Measurements from ENCODE around the gene SLC1A3.

DNA sequence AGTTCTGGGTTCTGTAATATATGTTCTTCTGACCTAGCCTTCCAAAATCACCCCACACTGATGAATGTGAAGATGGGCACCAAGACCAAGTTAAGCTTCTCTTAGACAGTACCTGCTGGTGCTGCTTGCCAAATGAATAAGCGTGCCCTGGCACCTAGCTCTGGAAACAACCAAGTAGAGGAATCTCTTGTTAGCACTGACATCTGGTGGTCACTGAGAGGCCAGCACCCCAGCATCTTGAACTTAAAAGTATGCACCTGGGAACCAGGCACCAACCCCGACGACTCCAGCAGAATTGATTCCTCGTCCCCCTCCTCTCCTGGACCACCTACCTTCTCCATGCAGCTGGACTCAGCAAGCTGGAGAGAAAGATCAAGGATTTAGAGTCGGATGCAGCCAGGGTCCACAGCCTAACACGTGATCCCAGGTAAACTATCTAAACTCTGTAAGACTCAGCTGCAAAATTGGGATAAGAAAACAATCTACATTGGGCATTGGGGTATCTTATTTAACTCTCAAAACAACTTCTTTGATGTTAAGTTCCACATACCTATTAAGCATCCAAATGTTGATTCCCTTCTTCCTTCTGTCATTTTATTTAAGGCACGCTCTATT, 89.8 kb downstream of the SLC1A3 start:
- peak; percentile 33 to 62 (median 54) for TF ChIP-seq CTCF (IDR thresholded peaks at IDR 0.05)
- no peak for TF ChIP-seq POLR2AphosphoS5 (IDR thresholded peaks at IDR 0.05)
- TF ChIP-seq POLR2A (IDR thresholded peaks at IDR 0.05): no peak
